ENCODE measurements around the gene PPIH. TPM values are rescaled to one million over a fixed set of nuclear protein-coding genes. Genes with fewer than 3 reads are reported as not detected.
A peak's percentile ranks its signal among the peaks of the same experiment; 100 is the strongest.
"Not testable (repeated sequence)": the region's sequence is repeated elsewhere in the genome, so short reads cannot be mapped to it uniquely, and the experiment has no call there.

PPIH gene
- total RNA-seq, 2 donors from 2014 or later, result 63.3 to 73.2 TPM

DNA sequence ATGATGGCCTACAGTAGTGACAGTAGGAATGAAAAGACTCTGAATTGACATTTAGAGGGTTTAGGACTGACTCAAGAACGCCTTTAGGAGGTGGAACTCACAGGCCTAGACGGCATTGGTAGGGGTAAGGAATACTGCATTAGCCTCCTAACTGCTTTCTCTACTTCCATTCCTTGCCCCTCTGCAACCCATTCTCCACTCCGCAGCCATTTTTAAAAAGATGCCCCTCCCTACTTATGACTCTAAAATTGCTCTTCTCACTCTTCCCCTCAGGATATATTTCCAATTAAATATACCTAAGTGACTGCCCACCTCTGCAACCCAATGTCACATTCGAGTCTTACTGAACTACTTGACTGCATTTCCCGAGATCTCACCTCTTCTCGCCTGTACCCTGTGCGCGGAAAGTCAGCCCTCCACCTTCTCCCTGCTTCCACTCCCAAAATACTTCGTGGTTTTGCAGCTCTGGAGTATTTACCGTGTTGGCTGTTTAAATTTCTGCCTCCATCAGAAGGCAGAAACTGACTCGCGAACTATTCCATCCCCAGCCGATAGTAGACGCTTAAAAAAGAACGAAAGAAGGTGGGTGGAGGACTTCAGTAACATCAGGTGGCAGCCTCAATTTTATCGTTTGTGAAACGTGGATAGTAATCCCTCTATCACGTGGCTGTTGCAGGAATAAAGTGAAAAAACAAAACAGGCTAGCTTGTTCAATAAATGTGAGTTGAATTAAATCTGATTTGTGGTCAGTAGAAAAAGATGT lies 22.9 kb downstream of the PPIH start:
- peak overlapping the region; percentile 82 for H3K27ac ChIP-seq (ENCODE audit: low read depth, low read length)
- 8 to 12% methylated on average over 18 of the region's 18 CpGs for WGBS, 2 experiments (ENCODE audit: insufficient coverage in 1 of 2, insufficient read length in 1 of 2)

GRCh38 chr1:42681741-42682483 lies 23.7 kb downstream of the PPIH start, which contains the start of gene YBX1:
TSS of gene YBX1 (plus strand) at chr1:42682418. CDS start at chr1:42682566, 148 bp downstream.
- Histone ChIP-seq H3K4me3 (ENCODE audit: low read length) (peak within 1 kb of the TSS; percentile 90), H3K9ac (ENCODE audit: extremely low read depth, low read length, poor library complexity, severe bottlenecking) (peak within 1 kb of the TSS; percentile 66), H3K36me3 (ENCODE audit: control insufficient read depth, insufficient read depth, low read length) (peaks cover 33% of the 10 kb centered on the region), H3K4me1 (ENCODE audit: control insufficient read depth, insufficient read depth, low read length) (peaks cover 15% of the 10 kb centered on the region), H3K9me3 (ENCODE audit: control insufficient read depth, low read length) (no peaks in the 10 kb centered on the region), H3K27ac (ENCODE audit: low read depth, low read length) (peak within 1 kb of the TSS; percentile 82), H3K27me3 (ENCODE audit: control insufficient read depth, insufficient read depth, low read length, poor library complexity, severe bottlenecking) (no peaks in the 10 kb centered on the region)
- 0 to 1% methylated on average over 28 to 54 of the region's 54 CpGs for WGBS, 2 experiments (ENCODE audit: insufficient coverage in 1 of 2, insufficient read length in 1 of 2)
- peak; percentile 98 for DNase-seq
- peaks cover 24% of the 10 kb centered on the region for H3K36me3 Mint-ChIP-seq (ENCODE audit: low read depth)
- H3K4me1 Mint-ChIP-seq, result peaks cover 47% of the 10 kb centered on the region
- H3K9me3 Mint-ChIP-seq, result no peaks in the 10 kb centered on the region
- no peak for TF ChIP-seq CTCF (conservative IDR thresholded peaks at IDR 0.05)
- H3K27ac Mint-ChIP-seq, result peak within 1 kb of the TSS; percentile 95
- peak within 1 kb of the TSS; percentile 89 for H3K4me3 Mint-ChIP-seq
- H3K27me3 Mint-ChIP-seq (ENCODE audit: insufficient read depth), result no peaks in the 10 kb centered on the region

More for the DNA sequence above, 22.9 kb downstream of the PPIH start:
- no peak for TF ChIP-seq CTCF (conservative IDR thresholded peaks at IDR 0.05)
- peaks cover 22% of the 10 kb centered on the region for H3K36me3 Mint-ChIP-seq (ENCODE audit: low read depth)
- Histone ChIP-seq H3K36me3 (ENCODE audit: control insufficient read depth, insufficient read depth, low read length) (peaks cover 33% of the 10 kb centered on the region), H3K27me3 (ENCODE audit: control insufficient read depth, insufficient read depth, low read length, poor library complexity, severe bottlenecking) (no peaks in the 10 kb centered on the region), H3K4me1 (ENCODE audit: control insufficient read depth, insufficient read depth, low read length) (peaks cover 7% of the 10 kb centered on the region), H3K9me3 (ENCODE audit: control insufficient read depth, low read length) (no peaks in the 10 kb centered on the region), H3K4me3 (ENCODE audit: low read length) (peak overlapping the region; percentile 90), H3K9ac (ENCODE audit: extremely low read depth, low read length, poor library complexity, severe bottlenecking) (peak overlapping the region; percentile 66)
- peaks cover 39% of the 10 kb centered on the region for H3K4me1 Mint-ChIP-seq
- peak overlapping the region; percentile 89 for H3K4me3 Mint-ChIP-seq
- no peaks in the 10 kb centered on the region for H3K9me3 Mint-ChIP-seq
- peak overlapping the region; percentile 95 for H3K27ac Mint-ChIP-seq
- DNase-seq, result peak; percentile 45
- no peaks in the 10 kb centered on the region for H3K27me3 Mint-ChIP-seq (ENCODE audit: insufficient read depth)

GRCh38 chr1:42682484-42682738 lies 24.2 kb downstream of the PPIH start:
- Mint-ChIP-seq H3K4me1 (peaks cover 48% of the 10 kb centered on the region), H3K4me3 (peak overlapping the region; percentile 89), H3K36me3 (ENCODE audit: low read depth) (peaks cover 27% of the 10 kb centered on the region), H3K27ac (peak overlapping the region; percentile 95)
- Histone ChIP-seq H3K4me3 (ENCODE audit: low read length) (peak overlapping the region; percentile 90), H3K36me3 (ENCODE audit: control insufficient read depth, insufficient read depth, low read length) (peaks cover 32% of the 10 kb centered on the region), H3K4me1 (ENCODE audit: control insufficient read depth, insufficient read depth, low read length) (peaks cover 16% of the 10 kb centered on the region)
- H3K27ac ChIP-seq (ENCODE audit: low read depth, low read length); DNase-seq; H3K9ac ChIP-seq (ENCODE audit: extremely low read depth, low read length, poor library complexity, severe bottlenecking); H3K9me3 Mint-ChIP-seq; H3K27me3 ChIP-seq (ENCODE audit: control insufficient read depth, insufficient read depth, low read length, poor library complexity, severe bottlenecking); H3K9me3 ChIP-seq (ENCODE audit: control insufficient read depth, low read length); H3K27me3 Mint-ChIP-seq (ENCODE audit: insufficient read depth): not testable (repeated sequence)
- WGBS, 2 experiments (ENCODE audit: insufficient coverage in 1 of 2, insufficient read length in 1 of 2), result 0 to 1% methylated on average over 1 to 33 of the region's 33 CpGs
- TF ChIP-seq CTCF (conservative IDR thresholded peaks at IDR 0.05), result peak; percentile 14
